Trophoblast cell (in vitro differentiated cells and primary cell): ENCODE data around the gene EPO.
"Not testable (repeated sequence)": the region's sequence is repeated elsewhere in the genome, so short reads cannot be mapped to it uniquely, and the experiment has no call there.

Experiments
- DNase-seq, 2 donors: peaks; one replicate each; pipeline ENCODE4 v3.0.0-alpha.2; 2016
- H2AFZ ChIP-seq: 2 replicates; pipeline ENCODE4 v1.6.1; 2013; ENCODE audit warnings: low read length, moderate library complexity, mild to moderate bottlenecking; ENCODE audit not compliant: insufficient read depth, poor library complexity
- H2AK5ac ChIP-seq: 2 replicates; pipeline ENCODE4 v1.6.1; 2013; ENCODE audit warnings: mild to moderate bottlenecking, low read length
- H2BK120ac ChIP-seq: 2 replicates; pipeline ENCODE4 v1.6.1; 2013; ENCODE audit warnings: low read length, mild to moderate bottlenecking, moderate library complexity; ENCODE audit not compliant: insufficient read depth, poor library complexity
- H2BK12ac ChIP-seq: 2 replicates; pipeline ENCODE4 v1.6.1; 2013; ENCODE audit warnings: mild to moderate bottlenecking, low read length, moderate library complexity
- H2BK5ac ChIP-seq: 2 replicates; pipeline ENCODE4 v1.6.1; 2013; ENCODE audit warnings: low read length, low read depth, moderate library complexity, mild to moderate bottlenecking; ENCODE audit not compliant: poor library complexity
- H3K14ac ChIP-seq: 2 replicates; pipeline ENCODE4 v1.6.1; 2013; ENCODE audit warnings: mild to moderate bottlenecking, low read length
- H3K18ac ChIP-seq: 2 replicates; pipeline ENCODE4 v1.6.1; 2013; ENCODE audit warnings: mild to moderate bottlenecking, low read length
- H3K23ac ChIP-seq: 2 replicates; pipeline ENCODE4 v1.6.1; 2013; ENCODE audit warnings: low read length
- H3K27ac ChIP-seq: 2 replicates; pipeline ENCODE4 v1.5.1; 2013; ENCODE audit warnings: low read depth, mild to moderate bottlenecking, inconsistent platforms, low read length, moderate library complexity
- H3K27me3 ChIP-seq: 2 replicates; pipeline ENCODE4 v1.6.1; 2013; ENCODE audit warnings: inconsistent platforms, mild to moderate bottlenecking, low read length, moderate library complexity; ENCODE audit not compliant: insufficient read depth
- H3K36me3 ChIP-seq, 2 experiments: 1 replicate in 1 of 2; 2 replicates in 1 of 2; pipeline ENCODE4 v1.6.1; 2013; ENCODE audit warnings: low read length in 2 of 2, mild to moderate bottlenecking in 2 of 2, moderate library complexity in 1 of 2; ENCODE audit not compliant: insufficient read depth in 2 of 2, control insufficient read depth in 1 of 2
- H3K4ac ChIP-seq: 2 replicates; pipeline ENCODE4 v1.6.1; 2013; ENCODE audit warnings: low read depth, mild to moderate bottlenecking, low read length, moderate library complexity
- H3K4me1 ChIP-seq, 2 experiments: 1 replicate in 1 of 2; 2 replicates in 1 of 2; pipeline ENCODE4 v1.6.1; 2013; ENCODE audit warnings: low read length in 2 of 2, mild to moderate bottlenecking in 2 of 2, moderate library complexity in 1 of 2; ENCODE audit not compliant: insufficient read depth in 2 of 2, control insufficient read depth in 1 of 2
- H3K4me2 ChIP-seq: 2 replicates; pipeline ENCODE4 v1.6.1; 2013; ENCODE audit warnings: inconsistent platforms, mild to moderate bottlenecking, low read length, moderate library complexity
- H3K4me3 ChIP-seq: 2 replicates; pipeline ENCODE4 v1.5.1; 2013; ENCODE audit warnings: mild to moderate bottlenecking, low read depth, low read length, inconsistent platforms
- H3K79me1 ChIP-seq: one replicate; pipeline ENCODE4 v1.6.1; 2013; ENCODE audit warnings: low read length
- H3K79me2 ChIP-seq: 2 replicates; pipeline ENCODE4 v1.6.1; 2013; ENCODE audit warnings: low read length, mild to moderate bottlenecking; ENCODE audit not compliant: control insufficient read depth, insufficient read depth, poor library complexity
- H3K9ac ChIP-seq: 2 replicates; pipeline ENCODE4 v1.6.1; 2013; ENCODE audit warnings: mild to moderate bottlenecking, low read length
- H3K9me3 ChIP-seq: 2 replicates; pipeline ENCODE4 v1.6.1; 2013; ENCODE audit warnings: low read depth, mild to moderate bottlenecking, control low read depth, inconsistent platforms, low read length; ENCODE audit not compliant: insufficient read depth
- H4K12ac ChIP-seq: 2 replicates; pipeline ENCODE4 v1.6.1; 2013; ENCODE audit warnings: low read depth, mild to moderate bottlenecking, low read length, moderate library complexity
- H4K8ac ChIP-seq: 2 replicates; pipeline ENCODE4 v1.6.1; 2013; ENCODE audit warnings: low read depth, mild to moderate bottlenecking, low read length, moderate library complexity
- H4K91ac ChIP-seq: one replicate; pipeline ENCODE4 v1.6.1; 2013; ENCODE audit warnings: low read depth, mild to moderate bottlenecking, low read length, moderate library complexity
- WGBS: extraction: QIAGEN DNeasy Blood & Tissue Kit; methylation state at CpG from one replicate; pipeline ENCODE4 v1.1.7; 2013; ENCODE audit warnings: missing lambda C conversion rate; ENCODE audit not compliant: insufficient read length, insufficient coverage; ENCODE audit errors: extremely low coverage; 5-methylcytosine and 5-hydroxymethylcytosine counted together

The EPO gene

GRCh38 chr7:100722480-100723212, 2.4 kb downstream of the EPO start:
- Histone ChIP-seq H3K9ac (no peak overlapping the region), H3K23ac (no peak overlapping the region), H3K79me1 (no peaks in the 10 kb centered on the region), H2AK5ac (no peak overlapping the region), H3K18ac (no peak overlapping the region), H3K36me3 (no peaks in the 10 kb centered on the region), H2AFZ (no peak overlapping the region), H3K4me3 (no peak overlapping the region), H3K79me2 (no peaks in the 10 kb centered on the region), H3K14ac (no peak overlapping the region), H2BK12ac (no peak overlapping the region), H3K27ac (no peak overlapping the region), H3K4ac (no peak overlapping the region), H3K4me1 (peaks cover 4 to 7% of the 10 kb centered on the region in 2 experiments), H3K9me3 (peaks cover 8% of the 10 kb centered on the region), H4K12ac (no peak overlapping the region), H4K91ac (no peak overlapping the region), H3K27me3 (peaks cover 21% of the 10 kb centered on the region), H2BK120ac (no peak overlapping the region), H2BK5ac (no peak overlapping the region), H4K8ac (no peak overlapping the region), H3K4me2 (no peak overlapping the region)
- no peak for DNase-seq
- WGBS: no CpG with 5 or more reads among the region's 17 CpGs

GRCh38 chr7:100723732-100724275, 3.5 kb downstream of the EPO start:
- Histone ChIP-seq H3K4me3 (no peak overlapping the region), H3K79me2 (no peaks in the 10 kb centered on the region), H2BK120ac (no peak overlapping the region), H4K8ac (no peak overlapping the region), H2BK5ac (no peak overlapping the region), H4K91ac (no peak overlapping the region), H3K4me1 (peaks cover 4 to 7% of the 10 kb centered on the region in 2 experiments), H3K23ac (peak overlapping the region; percentile 38), H3K4me2 (no peak overlapping the region), H3K27ac (no peak overlapping the region), H3K79me1 (no peaks in the 10 kb centered on the region), H3K4ac (no peak overlapping the region), H3K14ac (no peak overlapping the region), H3K27me3 (peaks cover 21% of the 10 kb centered on the region), H2BK12ac (no peak overlapping the region), H2AK5ac (no peak overlapping the region), H3K36me3 (no peaks in the 10 kb centered on the region), H3K9ac (no peak overlapping the region), H3K9me3 (peaks cover 6% of the 10 kb centered on the region), H4K12ac (no peak overlapping the region), H3K18ac (no peak overlapping the region), H2AFZ (no peak overlapping the region)
- no peak for DNase-seq
- WGBS: no CpG with 5 or more reads among the region's 16 CpGs

- peaks cover 21% of the 10 kb centered on the region for H3K27me3 ChIP-seq
- H3K9me3 ChIP-seq, H3K4me1 ChIP-seq, H4K8ac ChIP-seq, H3K14ac ChIP-seq, H2BK5ac ChIP-seq, H3K79me2 ChIP-seq, H4K12ac ChIP-seq, H3K4me2 ChIP-seq, H3K9ac ChIP-seq, H3K18ac ChIP-seq, H3K27ac ChIP-seq, H3K4me3 ChIP-seq, H3K23ac ChIP-seq, H4K91ac ChIP-seq, H2AFZ ChIP-seq, H2AK5ac ChIP-seq, H3K79me1 ChIP-seq, DNase-seq, H3K36me3 ChIP-seq, H2BK12ac ChIP-seq, H2BK120ac ChIP-seq, H3K4ac ChIP-seq: not testable (repeated sequence)
- WGBS: no CpG with 5 or more reads among the region's 2 CpGs
Observed at GRCh38 chr7:100724364-100724763, 4.1 kb downstream of the EPO start.

- Histone ChIP-seq H4K8ac (no peak overlapping the region), H2BK5ac (no peak overlapping the region)
- no CpG with 5 or more reads among the region's 12 CpGs for WGBS
Observed at GRCh38 chr7:100726996-100727761, 6.9 kb downstream of the EPO start.

More at GRCh38 chr7:100726996-100727761, 6.9 kb downstream of the EPO start:
- H3K18ac ChIP-seq: no peak overlapping the region
- H3K79me1 ChIP-seq: no peaks in the 10 kb centered on the region
- no peaks in the 10 kb centered on the region for H3K36me3 ChIP-seq
- H2BK12ac ChIP-seq: no peak overlapping the region
- H4K91ac ChIP-seq: no peak overlapping the region
- H3K9me3 ChIP-seq: no peaks in the 10 kb centered on the region
- no peak overlapping the region for H2BK120ac ChIP-seq
- H3K79me2 ChIP-seq: no peaks in the 10 kb centered on the region
- H3K4ac ChIP-seq: no peak overlapping the region
- H2AFZ ChIP-seq: no peak overlapping the region
- H2AK5ac ChIP-seq: no peak overlapping the region
- H3K27ac ChIP-seq: no peak overlapping the region
- H3K27me3 ChIP-seq: no peaks in the 10 kb centered on the region
- peak; percentile 24 to 31 for DNase-seq
- no peak overlapping the region for H3K4me3 ChIP-seq
- H3K23ac ChIP-seq: no peak overlapping the region
- H3K14ac ChIP-seq: no peak overlapping the region
- H3K4me2 ChIP-seq: no peak overlapping the region
- H4K12ac ChIP-seq: no peak overlapping the region
- no peak overlapping the region for H3K9ac ChIP-seq
- peaks cover 0 to 2% of the 10 kb centered on the region in 2 experiments for H3K4me1 ChIP-seq
